NOMO-1 (cell line): ENCODE results near the gene UBE2I.
A peak's percentile ranks its signal among the peaks of the same experiment; 100 is the strongest.

Experiments
- DNase-seq, 2 experiments: peaks; one replicate each; lab custom pipeline; 2025; ENCODE audit not compliant: unreplicated experiment in 2 of 2; lab: John Stamatoyannopoulos, UW

The UBE2I gene

DNA sequence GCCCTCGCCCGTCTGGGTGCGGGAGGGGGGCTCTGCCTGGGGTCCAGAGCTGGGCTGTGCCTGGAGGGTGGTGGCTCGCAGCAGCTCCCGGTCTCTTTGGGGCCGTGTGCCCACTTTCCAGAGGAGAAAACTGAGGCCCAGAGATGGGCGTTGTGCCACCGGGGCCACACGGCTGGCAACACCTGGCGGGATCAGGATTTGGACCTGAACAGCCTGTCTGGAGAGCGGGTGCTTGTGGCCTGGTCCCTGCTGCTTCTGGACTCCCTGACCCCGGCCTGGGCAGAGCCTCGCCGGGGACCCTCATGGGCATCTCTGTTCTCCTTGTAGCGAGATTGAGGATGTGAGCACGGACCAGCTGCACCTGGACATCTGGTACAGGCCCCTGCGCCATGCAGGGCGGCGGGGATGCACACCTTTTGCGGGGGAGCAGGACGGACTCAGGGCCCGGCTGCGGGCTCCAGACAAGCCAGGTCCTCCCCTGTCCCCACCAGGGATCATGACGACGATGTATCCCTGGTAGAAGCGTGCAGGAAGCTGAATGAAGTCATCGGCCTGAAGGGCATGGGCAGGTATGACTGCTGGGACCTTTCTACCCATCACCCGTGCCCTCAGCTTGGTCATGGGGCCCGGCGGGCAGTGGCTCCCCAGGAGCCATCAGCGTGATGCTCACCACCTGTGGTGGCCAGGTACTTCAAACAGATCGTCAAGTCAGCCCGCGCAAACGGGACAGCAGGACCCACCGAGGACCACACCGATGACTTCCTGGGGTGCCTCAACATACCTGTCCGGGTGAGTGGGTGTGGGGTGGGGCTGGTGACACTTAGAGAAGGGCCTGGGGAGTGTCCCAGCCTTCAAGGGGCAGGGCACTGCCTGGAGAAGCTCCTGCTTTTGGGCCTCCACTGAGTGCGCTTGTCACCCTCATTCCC is 32.3 kb downstream of the UBE2I start:
- DNase-seq: no peak

DNA sequence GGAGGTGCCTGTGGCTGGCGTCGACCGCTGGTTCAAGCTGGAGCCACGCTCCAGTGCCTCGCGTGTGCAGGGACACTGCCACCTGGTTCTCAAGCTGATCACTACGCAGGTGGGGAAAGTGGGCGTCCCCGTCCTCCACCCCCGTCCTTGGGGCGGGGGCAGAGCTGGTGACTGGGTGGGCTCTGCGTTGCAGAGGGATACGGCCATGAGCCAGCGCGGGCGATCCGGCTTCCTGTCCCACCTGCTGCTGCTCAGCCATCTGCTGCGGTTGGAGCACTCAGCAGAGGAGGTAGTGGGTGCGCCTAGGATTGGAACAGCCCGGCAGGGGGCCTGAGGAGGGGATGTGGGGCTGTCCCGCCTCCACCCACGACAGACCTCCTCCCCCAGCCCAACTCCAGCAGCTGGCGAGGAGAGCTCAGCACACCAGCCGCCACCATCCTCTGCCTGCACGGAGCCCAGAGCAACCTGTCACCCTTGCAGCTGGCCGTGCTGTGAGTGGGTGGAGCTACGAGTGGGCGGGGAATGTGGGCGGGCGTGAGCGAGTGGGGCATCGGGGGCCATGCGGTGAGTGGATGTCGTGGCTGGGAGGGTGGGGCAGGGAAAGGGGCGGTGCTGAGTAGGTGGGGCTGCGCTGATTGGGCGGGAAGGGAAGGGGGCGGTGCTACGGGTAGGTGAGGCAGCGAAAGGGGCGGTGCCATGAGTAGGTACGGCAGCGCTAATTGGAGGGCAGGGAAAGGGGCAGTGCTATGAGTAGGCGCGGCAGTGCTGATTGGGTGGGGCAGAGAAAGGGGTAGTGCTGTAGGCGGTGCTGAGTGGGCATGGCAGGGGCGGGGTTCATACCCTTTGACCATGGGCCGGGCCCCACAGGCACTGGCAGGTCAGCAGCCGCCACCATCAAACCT is 33.3 kb downstream of the UBE2I start:
- peak; percentile 99 to 100 for DNase-seq

DNA sequence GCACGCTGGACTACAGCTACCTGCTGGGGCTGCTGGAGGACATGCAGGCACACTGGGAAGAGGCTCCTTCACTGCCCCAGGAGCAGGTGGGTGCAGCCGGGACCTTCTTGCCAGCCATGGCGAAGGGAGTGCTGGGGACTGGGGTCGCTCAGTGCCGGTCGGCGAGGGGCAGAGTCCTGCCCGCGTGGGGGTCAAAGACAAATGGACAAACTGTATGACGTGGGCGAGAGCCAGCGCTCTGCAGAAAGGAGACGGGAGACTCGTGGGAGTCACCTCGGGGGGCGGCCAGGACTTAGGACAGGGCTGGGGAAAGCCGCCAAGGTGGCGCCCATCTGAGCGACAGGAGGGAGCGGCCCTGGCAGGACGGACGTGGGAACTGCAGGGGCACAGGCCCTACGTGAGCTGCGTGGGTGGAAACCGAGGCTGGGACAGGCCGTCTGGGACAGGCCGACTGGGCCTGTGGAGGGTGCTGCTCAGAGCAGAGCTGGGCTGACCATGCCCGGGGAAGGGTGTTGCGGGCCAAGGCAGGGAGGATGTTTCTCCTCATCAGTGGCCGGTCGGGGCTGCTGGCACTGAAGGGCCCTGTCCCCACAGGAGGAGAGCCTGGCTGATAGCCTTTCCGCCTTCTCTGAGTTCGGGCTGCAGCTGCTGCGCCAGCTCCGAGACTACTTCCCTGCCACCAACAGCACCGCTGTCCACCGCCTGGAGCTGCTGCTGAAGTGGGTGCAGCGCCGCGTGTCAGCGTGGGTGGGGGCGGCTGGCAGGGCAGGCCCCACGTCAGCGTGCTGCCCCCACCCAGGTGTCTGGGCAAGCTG is 34.2 kb downstream of the UBE2I start:
- no peak for DNase-seq

DNA sequence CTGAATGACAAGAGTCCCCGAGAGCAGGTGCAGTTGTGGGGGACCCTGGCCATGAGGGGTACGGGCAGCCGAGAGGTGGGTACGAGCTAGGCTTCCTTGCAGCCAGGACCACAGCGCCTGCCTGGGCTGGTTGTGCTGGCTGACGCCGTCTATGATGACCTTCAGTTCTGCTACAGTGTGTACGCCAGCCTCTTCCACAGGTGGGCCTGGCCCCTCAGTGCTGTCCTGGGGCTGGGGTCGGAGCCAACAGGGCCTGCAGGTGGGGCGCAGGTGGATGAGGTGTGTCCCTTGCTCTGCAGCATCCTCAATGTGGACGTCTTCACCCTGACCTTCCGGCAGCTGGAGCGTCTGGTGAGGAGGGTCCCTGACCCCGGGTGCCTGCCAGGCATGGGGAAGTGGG is 35.1 kb downstream of the UBE2I start:
- no peak for DNase-seq

DNA sequence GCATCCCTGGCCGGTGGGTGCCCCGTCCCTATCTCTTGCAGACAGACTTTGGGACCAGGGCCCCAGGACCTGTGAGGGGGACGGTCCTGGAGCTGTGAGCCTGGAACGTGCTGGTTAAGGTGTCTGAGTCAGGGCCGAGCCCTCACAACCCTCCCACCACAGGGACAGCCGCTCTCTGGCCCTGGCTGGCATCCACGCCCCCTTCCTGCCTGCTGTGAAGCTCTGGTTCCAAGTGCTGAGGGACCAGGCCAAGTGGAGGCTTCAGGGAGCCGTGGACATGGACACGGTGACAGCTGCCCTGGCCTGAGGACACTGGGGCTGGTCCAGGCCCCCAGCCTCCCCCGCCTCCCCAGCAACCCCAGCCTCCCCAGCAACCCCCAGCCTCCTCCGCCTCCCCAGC is 35.7 kb downstream of the UBE2I start:
- DNase-seq: no peak

DNA sequence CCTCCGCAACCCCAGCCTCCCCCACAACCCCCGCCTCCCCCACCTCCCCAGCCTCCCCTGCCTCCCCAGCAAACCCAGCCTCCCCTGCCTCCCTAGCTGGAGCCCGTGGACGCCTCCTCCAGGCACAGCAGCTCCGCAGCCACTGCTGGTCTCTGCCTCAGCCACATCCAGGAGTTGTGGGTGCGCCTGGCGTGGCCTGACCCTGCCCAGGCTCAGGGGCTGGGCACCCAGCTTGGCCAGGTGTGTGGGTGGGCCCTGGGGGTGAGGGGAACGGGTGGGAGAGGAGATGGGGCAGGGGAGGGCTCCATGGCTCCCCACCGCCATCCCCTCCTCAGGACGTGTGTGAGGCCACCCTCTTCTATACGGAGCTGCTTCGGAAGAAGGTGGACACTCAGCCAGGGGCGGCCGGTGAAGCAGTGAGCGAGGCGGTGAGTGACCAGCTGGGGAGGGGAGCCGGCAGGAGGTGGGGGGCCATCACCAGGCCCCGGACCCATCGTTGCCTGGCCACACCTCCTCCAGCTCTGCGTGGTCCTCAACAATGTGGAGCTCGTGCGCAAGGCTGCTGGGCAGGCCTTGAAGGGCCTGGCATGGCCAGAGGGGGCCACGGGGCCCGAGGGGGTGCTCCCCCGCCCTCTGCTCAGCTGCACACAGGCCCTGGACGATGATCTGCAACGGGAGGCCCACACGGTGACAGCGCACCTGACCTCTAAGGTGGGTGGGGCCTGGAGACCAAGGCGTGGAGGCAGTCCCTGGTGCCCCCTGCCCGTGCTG is 36.4 kb downstream of the UBE2I start:
- no peak for DNase-seq

DNA sequence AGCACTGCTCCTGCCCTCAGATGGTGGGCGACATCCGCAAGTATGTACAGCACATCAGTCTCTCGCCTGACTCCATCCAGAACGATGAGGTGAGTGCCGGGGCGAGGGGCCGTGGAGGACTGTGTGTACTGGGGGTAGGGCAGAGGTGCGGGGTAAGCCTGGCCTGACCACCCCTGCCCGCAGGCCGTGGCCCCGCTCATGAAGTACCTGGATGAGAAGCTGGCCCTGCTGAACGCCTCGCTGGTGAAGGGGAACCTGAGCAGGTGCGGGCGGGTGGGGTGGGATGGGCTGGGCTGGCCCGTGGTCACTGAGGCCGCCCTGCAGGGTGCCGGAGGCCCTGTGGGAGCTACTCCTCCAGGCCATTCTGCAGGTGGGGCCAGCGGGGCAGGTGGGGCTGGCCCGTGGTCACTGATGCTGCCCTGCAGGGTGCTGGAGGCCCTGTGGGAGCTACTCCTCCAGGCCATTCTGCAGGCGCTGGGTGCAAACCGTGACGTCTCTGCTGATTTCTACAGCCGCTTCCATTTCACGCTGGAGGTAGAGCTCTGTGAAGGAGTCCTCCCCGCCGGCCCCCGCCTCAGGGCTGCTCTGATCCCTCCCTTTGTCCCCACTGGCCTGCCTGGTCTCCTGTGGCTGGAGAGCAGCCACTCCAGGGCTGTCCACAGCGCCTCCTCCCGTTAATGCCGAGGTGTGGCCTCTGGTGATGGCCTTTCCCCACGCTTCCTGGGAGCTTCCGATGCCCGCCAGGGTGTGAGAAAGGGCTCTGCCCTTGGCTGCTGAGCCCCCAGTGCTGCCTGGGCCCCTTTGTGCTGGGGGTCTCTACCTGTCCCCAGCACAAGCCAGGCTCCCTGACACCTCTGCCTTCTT is 37.2 kb downstream of the UBE2I start:
- DNase-seq: no peak

DNA sequence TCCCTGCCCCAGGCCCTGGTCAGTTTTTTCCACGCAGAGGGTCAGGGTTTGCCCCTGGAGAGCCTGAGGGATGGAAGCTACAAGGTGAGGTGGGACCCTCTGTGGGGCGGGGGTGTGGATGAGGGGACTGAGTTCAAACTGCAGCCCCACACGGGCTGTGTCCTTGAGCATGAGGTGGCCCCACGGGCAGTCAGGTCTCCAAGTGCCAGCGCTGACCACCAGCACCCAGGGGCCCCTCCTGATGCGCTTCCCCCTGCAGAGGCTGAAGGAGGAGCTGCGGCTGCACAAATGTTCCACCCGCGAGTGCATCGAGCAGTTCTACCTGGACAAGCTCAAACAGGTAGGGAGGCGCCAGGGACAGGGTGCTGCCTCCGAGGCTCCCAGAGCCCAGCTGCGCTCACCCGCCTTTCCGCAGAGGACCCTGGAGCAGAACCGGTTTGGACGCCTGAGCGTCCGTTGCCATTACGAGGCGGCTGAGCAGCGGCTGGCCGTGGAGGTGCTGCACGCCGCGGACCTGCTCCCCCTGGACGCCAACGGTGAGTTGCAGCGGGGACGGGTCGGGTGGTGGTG is 37.9 kb downstream of the UBE2I start:
- no peak for DNase-seq

DNA sequence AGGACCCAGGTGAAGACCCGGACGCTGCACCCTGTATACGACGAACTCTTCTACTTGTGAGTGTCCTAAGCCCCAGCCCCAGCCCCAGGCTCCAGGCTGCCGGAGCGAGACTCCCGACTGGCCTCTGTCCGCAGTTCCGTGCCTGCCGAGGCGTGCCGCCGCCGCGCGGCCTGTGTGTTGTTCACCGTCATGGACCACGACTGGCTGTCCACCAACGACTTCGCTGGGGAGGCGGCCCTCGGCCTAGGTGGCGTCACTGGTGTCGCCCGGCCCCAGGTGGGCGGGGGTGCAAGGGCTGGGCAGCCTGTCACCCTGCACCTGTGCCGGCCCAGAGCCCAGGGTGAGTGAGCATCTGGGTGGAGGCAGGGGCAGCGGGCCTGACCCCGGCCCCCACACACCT is 38.5 kb downstream of the UBE2I start:
- no peak for DNase-seq

DNA sequence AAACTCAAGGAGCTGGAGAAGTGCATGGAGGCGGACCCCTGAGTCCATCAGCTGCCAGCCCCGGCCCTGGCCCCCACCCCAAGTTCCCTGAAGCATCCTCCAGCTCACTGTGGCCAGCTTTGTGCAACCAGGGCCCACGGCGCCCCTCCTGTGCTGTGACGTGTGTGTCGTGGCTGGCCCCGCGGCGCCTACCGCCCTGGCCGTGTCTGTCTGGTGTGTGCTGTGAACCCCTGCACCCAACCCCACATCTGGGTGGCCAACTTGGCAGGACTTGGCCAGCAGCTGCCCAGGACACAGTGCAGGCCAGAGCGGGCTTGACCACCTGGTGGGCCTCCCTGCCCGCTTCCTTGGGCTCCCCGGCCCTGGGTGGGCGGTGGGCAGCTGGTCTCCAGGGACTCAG is 39.0 kb downstream of the UBE2I start:
- no peak for DNase-seq

DNA sequence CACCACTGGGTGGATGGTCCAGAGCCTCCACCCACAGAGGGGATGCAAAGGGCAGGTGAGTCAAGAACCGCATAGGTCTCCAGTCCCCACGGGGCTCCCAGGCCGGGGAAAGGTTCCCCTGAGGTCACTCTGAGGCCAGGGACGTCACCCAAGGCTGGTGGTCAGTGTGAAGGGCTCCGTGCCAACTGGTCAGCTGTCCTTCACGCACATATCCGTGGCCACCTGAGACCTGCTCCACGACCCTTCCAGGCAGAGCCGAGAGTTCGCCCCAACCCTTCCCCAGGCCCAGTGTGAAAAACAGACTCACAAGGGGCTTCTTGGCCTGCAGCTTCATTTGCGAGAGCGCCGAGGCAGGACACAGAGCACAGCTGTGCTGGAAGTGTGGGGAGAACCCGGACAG is 39.5 kb downstream of the UBE2I start:
- DNase-seq: no peak

DNA sequence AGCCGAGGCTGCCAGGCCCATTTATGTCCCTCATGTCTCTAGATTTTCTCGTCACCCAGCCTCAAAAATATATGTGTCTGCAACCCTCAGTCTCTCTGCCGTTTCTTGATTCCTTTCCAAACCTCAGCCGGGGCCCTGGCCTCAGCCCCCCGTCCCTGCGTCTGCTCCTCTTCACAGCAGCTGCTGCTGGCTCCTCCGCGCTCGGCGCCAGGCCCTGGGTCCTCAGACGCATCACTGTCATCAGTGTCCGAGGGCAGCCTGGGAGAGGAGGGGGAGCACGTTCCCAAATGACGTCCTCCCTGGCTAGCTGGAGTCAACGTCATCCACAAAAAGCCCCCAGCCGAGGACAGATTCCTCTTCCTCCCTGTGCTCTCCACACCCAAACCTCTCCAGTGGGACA is 39.9 kb downstream of the UBE2I start:
- no peak for DNase-seq

DNA sequence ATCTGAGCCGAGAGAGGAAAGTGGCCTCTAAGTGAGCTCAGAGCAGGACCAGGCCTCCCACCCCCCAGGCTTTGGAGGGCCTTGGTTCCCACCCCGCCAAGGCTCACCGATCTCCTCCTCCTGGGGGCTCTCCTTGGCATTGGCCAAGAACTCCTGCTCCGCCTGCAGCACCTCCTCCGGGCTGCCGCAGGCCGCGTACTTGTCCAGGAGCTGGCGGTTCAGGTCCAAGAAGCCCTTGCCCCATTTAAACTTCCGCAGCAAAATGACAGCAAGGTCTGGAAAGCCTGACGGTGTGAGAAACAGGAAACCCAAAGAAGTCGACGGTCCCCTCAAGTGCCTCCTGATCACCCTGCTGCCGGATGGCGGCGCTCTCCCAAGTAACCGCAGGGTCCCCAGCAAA is 40.5 kb downstream of the UBE2I start:
- no peak for DNase-seq

DNA sequence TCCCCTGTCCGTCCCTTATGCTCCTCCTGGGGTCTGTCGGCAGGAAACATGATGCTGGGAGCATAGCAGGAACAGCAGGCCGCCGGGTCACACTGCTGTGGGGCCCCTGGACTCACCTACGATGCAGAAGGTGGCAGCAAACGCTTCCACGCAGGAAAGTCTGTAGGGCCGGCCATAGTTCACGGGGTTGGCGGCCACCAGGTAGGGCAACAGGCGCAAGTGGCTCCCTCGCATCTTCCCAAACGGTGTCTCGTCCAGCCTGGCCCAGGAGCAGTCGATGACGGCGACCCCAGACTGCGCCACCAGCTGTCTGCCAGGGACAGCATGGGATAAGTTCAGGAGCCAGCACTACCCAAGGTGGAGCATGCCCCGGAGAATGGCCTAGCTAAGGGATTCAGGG is 41.3 kb downstream of the UBE2I start:
- DNase-seq: no peak

DNA sequence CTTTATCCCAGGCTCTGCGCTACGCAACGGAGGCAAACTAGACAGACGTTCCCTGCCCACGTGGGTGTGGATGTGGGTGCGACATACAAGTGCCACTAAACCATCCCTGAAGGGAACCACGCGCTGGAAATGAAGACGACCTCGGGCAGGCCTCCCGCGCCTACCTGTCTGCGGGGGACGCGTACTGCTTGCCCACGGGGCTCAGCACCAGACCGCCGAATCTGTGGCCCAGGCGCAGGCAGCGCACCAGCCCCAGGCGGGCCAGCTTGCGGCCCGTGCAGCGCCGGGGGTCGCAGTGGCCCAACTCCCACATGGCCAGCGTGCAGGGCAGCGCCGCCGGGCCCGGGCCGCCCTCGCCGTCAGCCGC is 41.8 kb downstream of the UBE2I start:
- no peak for DNase-seq

DNA sequence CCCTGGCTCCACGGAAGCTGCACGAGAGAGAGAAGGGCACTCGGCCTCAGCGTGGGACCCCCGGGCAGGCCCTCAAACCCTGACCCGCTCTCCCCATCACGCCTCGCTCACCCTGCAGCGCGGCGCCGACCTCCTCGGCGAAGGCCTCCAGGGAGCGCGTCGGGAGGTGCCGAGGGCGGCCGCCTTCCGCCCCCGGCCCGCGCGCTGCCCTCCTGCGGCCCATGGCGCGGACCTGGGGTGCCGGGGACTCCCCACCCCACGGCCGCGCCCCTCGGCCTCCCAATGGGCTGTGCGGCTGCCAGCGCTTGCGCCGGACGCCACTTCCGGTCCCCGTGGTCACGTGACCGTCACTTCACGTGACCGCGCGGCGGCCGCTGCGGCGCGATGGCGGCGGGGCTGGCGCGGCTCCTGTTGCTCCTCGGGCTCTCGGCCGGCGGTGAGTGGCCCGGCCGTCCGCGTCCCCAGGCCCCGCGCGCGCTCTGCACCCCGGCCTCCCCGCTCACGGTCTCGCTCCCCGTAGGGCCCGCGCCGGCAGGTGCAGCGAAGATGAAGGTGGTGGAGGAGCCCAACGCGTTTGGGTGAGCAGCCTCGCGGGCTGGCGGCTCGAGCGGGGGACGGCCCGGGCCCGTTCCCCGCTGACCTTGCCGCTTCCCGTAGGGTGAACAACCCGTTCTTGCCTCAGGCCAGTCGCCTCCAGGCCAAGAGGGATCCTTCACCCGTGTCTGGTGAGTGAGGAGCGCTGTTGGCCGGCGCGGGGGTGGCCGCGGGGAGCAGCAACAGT is 42.3 kb downstream of the UBE2I start, which contains the start of the genes GNPTG and TSR3:
GNPTG (plus strand) TSS at position 350 of the 781 bp plus-strand sequence; CDS start at position 385, 35 bp downstream.
TSR3 (minus strand) TSS at position 297 of the 781 bp plus-strand sequence; CDS start at position 223, 74 bp downstream.
- DNase-seq: peak; percentile 56 to 86

DNA sequence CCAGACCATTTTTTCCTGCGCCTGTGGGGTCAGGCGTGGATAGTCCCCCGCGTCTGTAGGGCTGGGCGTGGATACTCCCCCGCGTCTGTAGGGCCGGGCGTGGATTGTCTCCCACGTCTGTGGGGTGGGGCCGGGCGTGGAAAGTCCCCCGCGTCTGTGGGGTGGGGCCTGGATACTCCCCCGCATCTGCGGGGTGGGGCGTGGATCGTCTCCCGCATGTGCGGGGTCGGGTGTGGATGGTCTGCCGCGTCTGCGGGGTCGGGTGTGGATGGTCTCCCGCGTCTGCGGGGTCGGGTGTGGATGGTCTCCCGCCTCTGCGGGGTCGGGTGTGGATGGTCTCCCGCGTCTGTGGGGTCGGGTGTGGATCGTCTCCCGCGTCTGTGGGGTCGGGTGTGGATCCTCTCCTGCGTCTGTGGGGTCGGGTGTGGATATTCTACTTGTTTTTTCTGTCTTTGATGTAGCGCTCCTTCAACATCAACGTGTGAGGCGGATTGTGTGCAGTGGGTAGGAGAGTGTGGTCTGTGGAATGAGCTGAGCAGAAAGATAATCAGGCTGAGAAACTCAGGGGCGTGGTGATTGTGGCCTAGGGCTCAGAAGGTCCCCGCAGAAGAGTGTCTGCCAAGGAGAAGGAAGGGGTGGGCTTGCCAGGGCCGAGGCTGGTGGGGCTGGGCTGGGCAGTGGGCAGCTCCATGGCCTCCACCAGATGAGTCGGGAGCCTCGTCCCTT is 45.5 kb downstream of the UBE2I start:
- no peak for DNase-seq
